Vagina (tissue), 2 donors: Measurements from ENCODE around the gene IDE. TPM values are rescaled to one million over a fixed set of nuclear protein-coding genes. Genes with fewer than 3 reads are reported as not detected.

Experiments used
- DNase-seq, 2 donors: peaks; one replicate each; pipeline ENCODE4 v3.0.0-alpha.2; 2017; ENCODE audit errors: extremely low spot score in 2 of 2
- H3K27ac ChIP-seq: fragments of 200-600 bp; sonication (generic); one replicate; pipeline ENCODE4 v1.5.1; 2019
- H3K27me3 ChIP-seq: fragments of 200-600 bp; sonication (generic); one replicate; pipeline ENCODE4 v1.5.1; 2019
- H3K36me3 ChIP-seq, 2 donors: fragments of 200-600 bp; sonication (generic); one replicate each; pipeline ENCODE4 v1.5.1; 2017 to 2019
- H3K4me1 ChIP-seq: fragments of 200-600 bp; sonication (generic); one replicate; pipeline ENCODE4 v1.5.1; 2019
- H3K4me3 ChIP-seq, 2 donors: fragments of 200-600 bp; sonication (generic); 1 replicate in 1 of 2; 2 replicates in 1 of 2; pipeline ENCODE4 v1.5.1; 2016 to 2019
- H3K9me3 ChIP-seq: fragments of 200-600 bp; sonication (generic); one replicate; pipeline ENCODE4 v1.5.1; 2019
- CTCF ChIP-seq, 3 experiments: fragments of 450-650 bp in 2 of 3; fragments of 200-600 bp in 1 of 3; sonication (generic) in 1 of 3; IDR thresholded peaks; one replicate each; pipeline ENCODE4 v1.5.1; 2017 to 2019; ENCODE audit warnings: antibody characterized with exemption in 3 of 3, mild to moderate bottlenecking in 2 of 3, moderate library complexity in 2 of 3
- POLR2A ChIP-seq, 2 donors: fragments of 450-650 bp; IDR thresholded peaks; one replicate each; pipeline ENCODE4 v1.6.1; 2017; ENCODE audit warnings: antibody characterized with exemption in 2 of 2, mild to moderate bottlenecking in 2 of 2, moderate library complexity in 2 of 2
- POLR2AphosphoS5 ChIP-seq, 2 donors: sonication (generic); formaldehyde crosslinking; IDR thresholded peaks; one replicate each; pipeline ENCODE4 v1.9.0; 2017; ENCODE audit warnings: antibody characterized with exemption in 2 of 2, mild to moderate bottlenecking in 2 of 2, low read depth in 1 of 2; ENCODE audit not compliant: insufficient read depth in 1 of 2
- intact Hi-C: fragments of 100-400 bp; cut with DNase I; formaldehyde crosslinking; loops from one replicate; pipeline ENCODE4 v1.15.1; 2023
- total RNA-seq: library from RNA; depleted of rRNA; stranded (reverse); fragments of >200 nt; gene quantifications from one replicate; pipeline ENCODE4 v1.2.3, GENCODE V29; 2016

Gene IDE
- total RNA-seq, 1 donor from 2014 or later, result 22.3 TPM

GRCh38 chr10:92517034-92517655, 56.7 kb downstream of the IDE start:
- TF ChIP-seq POLR2AphosphoS5 (IDR thresholded peaks at IDR 0.05; ENCODE audit: insufficient read depth in 1 of 2, low read depth in 1 of 2), result no peak
- TF ChIP-seq CTCF (IDR thresholded peaks at IDR 0.05), result peak; percentile 44 to 79 (median 55)
- DNase-seq, result no peak
- Histone ChIP-seq H3K27ac (no peak overlapping the region), H3K4me3 (no peak overlapping the region), H3K9me3 (no peaks in the 10 kb centered on the region), H3K27me3 (no peaks in the 10 kb centered on the region), H3K36me3 (peaks cover 0 to 21% of the 10 kb centered on the region in 2 donors), H3K4me1 (no peaks in the 10 kb centered on the region)
- intact Hi-C loops, result loop anchor here (5.0 kb wide), 1 partner anchor 55 kb away; the partner anchor contains the start of gene IDE

GRCh38 chr10:92508866-92509265, 65.0 kb downstream of the IDE start:
- no peak overlapping the region for H3K4me3 ChIP-seq
- H3K27ac ChIP-seq, result no peak overlapping the region
- DNase-seq, result no peak
- no peaks in the 10 kb centered on the region for H3K9me3 ChIP-seq
- intact Hi-C loops, result no loop called here
- TF ChIP-seq POLR2AphosphoS5 (IDR thresholded peaks at IDR 0.05; ENCODE audit: insufficient read depth in 1 of 2, low read depth in 1 of 2) (no peak), POLR2A (IDR thresholded peaks at IDR 0.05) (no peak), CTCF (IDR thresholded peaks at IDR 0.05) (no peak)
- H3K27me3 ChIP-seq, result no peaks in the 10 kb centered on the region
- H3K4me1 ChIP-seq, result no peaks in the 10 kb centered on the region
- H3K36me3 ChIP-seq, result peaks cover 0 to 44% of the 10 kb centered on the region in 2 donors

GRCh38 chr10:92506336-92506735, 67.6 kb downstream of the IDE start:
- DNase-seq, result no peak
- no peak for TF ChIP-seq POLR2A (IDR thresholded peaks at IDR 0.05)
- no peak for TF ChIP-seq CTCF (IDR thresholded peaks at IDR 0.05)
- no peak for TF ChIP-seq POLR2AphosphoS5 (IDR thresholded peaks at IDR 0.05; ENCODE audit: insufficient read depth in 1 of 2, low read depth in 1 of 2)
- H3K27ac ChIP-seq, result no peak overlapping the region
- H3K4me3 ChIP-seq, result no peak overlapping the region
- no peaks in the 10 kb centered on the region for H3K9me3 ChIP-seq
- H3K27me3 ChIP-seq, result no peaks in the 10 kb centered on the region
- no peaks in the 10 kb centered on the region for H3K4me1 ChIP-seq
- H3K36me3 ChIP-seq, result peaks cover 0 to 40% of the 10 kb centered on the region in 2 donors
- intact Hi-C loops, result no loop called here

- no peak for DNase-seq
- no peaks in the 10 kb centered on the region for H3K27me3 ChIP-seq
- H3K36me3 ChIP-seq, result peaks cover 0 to 40% of the 10 kb centered on the region in 2 donors
- no peak overlapping the region for H3K27ac ChIP-seq
- intact Hi-C loops, result no loop called here
- no peak for TF ChIP-seq POLR2A (IDR thresholded peaks at IDR 0.05)
- TF ChIP-seq POLR2AphosphoS5 (IDR thresholded peaks at IDR 0.05; ENCODE audit: insufficient read depth in 1 of 2, low read depth in 1 of 2), result no peak
- TF ChIP-seq CTCF (IDR thresholded peaks at IDR 0.05), result no peak
- H3K4me1 ChIP-seq, result no peaks in the 10 kb centered on the region
- no peak overlapping the region for H3K4me3 ChIP-seq
- no peaks in the 10 kb centered on the region for H3K9me3 ChIP-seq
Observed at GRCh38 chr10:92505044-92505443, 68.8 kb downstream of the IDE start.

- no peak for DNase-seq
- TF ChIP-seq POLR2A (IDR thresholded peaks at IDR 0.05) (no peak), POLR2AphosphoS5 (IDR thresholded peaks at IDR 0.05; ENCODE audit: insufficient read depth in 1 of 2, low read depth in 1 of 2) (no peak), CTCF (IDR thresholded peaks at IDR 0.05) (no peak)
- H3K36me3 ChIP-seq, result peaks cover 0 to 31% of the 10 kb centered on the region in 2 donors
- no peak overlapping the region for H3K4me3 ChIP-seq
- H3K9me3 ChIP-seq, result no peaks in the 10 kb centered on the region
- intact Hi-C loops, result no loop called here
- H3K27me3 ChIP-seq, result no peaks in the 10 kb centered on the region
- no peaks in the 10 kb centered on the region for H3K4me1 ChIP-seq
- no peak overlapping the region for H3K27ac ChIP-seq
Observed at GRCh38 chr10:92502296-92502808, 71.5 kb downstream of the IDE start.
